Measurements from ENCODE around the gene DDX59.
"Not testable (repeated sequence)": the region's sequence is repeated elsewhere in the genome, so short reads cannot be mapped to it uniquely, and the experiment has no call there.

Gene DDX59

GRCh38 chr1:200670242-200671118 is 773 bp upstream of the DDX59 start:
- DNase-seq = no peak

- DNase-seq = no peak
Observed at GRCh38 chr1:200668514-200669313, 993 bp downstream of the DDX59 start.

DNA sequence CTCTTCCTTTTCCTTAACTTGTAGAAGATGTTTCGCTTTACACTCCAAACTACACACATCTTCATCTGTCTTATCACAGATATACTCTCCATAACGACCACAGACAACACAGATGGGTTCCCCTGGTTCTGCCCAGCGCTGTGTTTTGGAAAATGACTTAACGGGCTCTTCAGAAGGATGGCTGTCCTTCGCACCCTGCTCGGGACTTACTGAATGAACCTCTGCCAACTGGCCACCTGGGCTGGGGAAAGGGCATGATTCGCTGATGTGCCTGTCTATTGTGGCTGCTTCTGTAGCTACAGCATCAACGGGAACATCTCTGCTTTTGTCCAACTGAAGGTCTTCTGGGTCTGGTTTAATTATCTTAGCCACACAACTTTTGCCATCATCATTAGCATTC is 3.4 kb downstream of the DDX59 start:
- no peak for DNase-seq

- no peak for DNase-seq
Observed at GRCh38 chr1:200665861-200666260, 3.8 kb downstream of the DDX59 start.

- DNase-seq = no peak
Observed at GRCh38 chr1:200660719-200661118, 9.0 kb downstream of the DDX59 start.

DNA sequence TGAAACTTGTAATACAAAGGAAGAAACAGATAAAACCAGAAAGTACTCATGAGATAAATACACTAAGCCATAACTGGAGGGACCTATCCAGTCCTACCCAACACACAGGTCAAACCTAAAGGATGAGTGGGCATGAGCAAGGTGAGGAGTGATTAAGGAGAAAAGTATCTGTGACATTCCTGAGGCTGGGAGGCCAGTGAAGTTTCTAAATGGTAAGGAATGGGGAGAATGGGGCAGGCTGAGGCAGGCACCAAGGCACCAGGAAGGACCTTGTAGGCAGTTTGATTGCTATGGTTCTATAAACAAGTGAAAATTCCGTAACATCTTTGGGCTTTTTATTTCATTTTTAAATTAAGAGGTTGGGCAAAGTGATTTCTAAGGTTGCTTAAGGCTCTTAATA is 10.4 kb downstream of the DDX59 start:
- DNase-seq = no peak

- no peak for DNase-seq
Observed at GRCh38 chr1:200658037-200658818, 11.5 kb downstream of the DDX59 start.

- DNase-seq = no peak
Observed at GRCh38 chr1:200654660-200655059, 15.0 kb downstream of the DDX59 start.

DNA sequence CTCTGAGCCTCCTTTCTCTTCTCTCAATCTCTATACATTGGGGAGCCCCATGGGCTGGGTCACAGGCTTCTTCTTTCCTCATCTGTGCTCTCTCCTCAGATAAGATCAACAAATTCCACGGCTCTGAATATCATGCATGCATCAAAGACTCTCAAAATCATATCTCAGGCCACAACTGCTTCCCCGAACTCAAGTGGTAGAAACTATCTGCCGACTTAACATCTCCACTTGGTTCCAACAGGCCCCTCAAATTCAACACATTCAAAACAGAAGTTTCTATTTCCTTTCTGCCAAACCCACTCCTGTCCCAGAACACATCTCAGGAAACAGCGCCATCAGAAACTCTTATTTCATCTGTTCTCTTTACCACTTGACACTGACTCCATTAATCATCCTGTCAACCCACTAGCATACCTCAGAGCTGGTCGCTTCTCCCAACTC is 16.7 kb downstream of the DDX59 start:
- no peak for DNase-seq

- no peak for DNase-seq
Observed at GRCh38 chr1:200652378-200652777, 17.3 kb downstream of the DDX59 start.

GRCh38 chr1:200646515-200646914 is 23.2 kb downstream of the DDX59 start:
- DNase-seq = no peak

- DNase-seq = no peak
Observed at GRCh38 chr1:200644021-200644420, 25.7 kb downstream of the DDX59 start.

DNA sequence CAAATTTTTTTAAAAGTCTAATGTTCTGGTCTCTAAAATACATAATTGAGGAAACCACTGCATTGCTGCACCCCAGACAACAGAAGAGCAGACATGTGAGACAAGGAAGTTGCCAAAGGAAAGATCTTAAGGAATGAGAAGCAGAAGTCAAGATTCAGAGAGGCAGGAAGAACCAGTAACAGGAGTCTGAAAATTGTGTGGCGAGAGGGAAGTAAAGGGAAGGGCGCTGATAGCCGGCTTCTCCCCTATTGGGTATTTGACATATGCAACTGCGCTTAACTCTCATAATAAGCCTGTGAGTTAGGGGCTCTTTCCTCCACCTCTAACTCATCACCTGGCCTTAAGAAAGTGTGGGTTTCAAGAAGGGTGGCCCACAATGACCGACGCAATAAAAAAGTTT is 27.2 kb downstream of the DDX59 start:
- DNase-seq = no peak

DNA sequence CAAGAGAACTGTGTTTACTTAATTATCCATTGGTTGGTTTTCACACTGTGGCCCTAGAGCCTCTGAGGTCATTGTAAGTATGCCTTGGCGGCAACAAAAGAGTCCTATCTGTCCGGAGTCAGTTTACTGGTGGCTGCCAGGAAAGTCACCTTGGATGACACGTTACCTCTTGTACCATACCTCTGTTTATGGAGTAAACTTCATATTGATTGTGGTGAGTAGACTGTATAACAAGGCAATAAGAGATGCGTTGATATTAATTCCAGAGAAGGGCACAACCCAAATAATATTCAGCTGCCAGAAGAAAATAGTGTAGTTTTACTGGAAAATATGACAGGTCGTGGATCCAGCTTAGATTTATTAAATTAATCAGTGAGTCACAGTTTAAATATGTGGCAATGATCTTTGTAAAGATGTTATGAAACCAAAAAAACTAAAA is 28.7 kb downstream of the DDX59 start:
- DNase-seq = no peak

DNA sequence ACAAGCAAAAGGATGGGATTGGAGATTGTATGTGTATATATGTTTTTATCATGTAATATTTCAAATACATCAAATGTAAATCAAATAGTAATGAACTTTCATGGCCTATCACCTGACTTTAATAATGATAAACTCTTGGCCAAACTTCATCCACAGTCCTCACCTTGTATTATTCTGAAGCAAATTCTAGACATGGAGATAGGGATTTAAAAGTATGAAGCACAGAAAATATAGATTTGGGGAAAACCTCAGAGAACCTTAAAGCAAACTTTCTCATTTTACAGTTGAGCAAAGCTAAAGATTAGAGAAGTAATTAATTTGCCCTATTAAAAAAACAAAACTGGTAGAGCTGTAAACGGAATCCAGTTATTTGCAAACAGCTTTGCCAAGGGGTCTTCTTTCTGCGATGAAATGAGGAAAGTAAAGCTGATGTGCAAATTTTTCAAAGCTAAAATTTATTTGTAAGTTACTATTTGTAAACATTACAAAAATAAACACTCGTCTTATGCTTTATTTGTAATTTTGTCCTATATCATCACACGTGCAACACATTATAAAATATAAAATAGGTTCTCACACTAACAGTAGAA is 29.2 kb downstream of the DDX59 start:
- no peak for DNase-seq

- DNase-seq = no peak
Observed at GRCh38 chr1:200638073-200638472, 31.6 kb downstream of the DDX59 start.

DNA sequence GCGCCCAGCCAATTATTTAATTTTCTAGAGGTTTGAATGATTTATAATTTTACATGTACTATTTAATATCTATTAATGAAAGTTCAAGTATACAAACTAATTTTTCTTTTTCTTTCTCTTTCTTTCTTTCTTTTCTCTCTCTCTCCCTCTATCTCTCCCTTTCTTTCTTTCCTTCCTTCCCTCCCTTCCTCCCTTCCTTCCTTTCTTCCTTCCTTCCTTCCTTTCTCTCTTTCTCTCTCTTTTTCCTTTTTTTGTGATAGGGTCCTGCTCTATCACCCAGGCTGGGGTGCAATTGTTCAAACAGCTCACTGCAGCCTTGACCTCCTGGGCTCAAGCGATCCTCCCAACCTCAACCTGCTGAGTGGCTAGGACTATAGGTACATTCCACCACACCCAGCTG is 33.0 kb downstream of the DDX59 start:
- no peak for DNase-seq

DNA sequence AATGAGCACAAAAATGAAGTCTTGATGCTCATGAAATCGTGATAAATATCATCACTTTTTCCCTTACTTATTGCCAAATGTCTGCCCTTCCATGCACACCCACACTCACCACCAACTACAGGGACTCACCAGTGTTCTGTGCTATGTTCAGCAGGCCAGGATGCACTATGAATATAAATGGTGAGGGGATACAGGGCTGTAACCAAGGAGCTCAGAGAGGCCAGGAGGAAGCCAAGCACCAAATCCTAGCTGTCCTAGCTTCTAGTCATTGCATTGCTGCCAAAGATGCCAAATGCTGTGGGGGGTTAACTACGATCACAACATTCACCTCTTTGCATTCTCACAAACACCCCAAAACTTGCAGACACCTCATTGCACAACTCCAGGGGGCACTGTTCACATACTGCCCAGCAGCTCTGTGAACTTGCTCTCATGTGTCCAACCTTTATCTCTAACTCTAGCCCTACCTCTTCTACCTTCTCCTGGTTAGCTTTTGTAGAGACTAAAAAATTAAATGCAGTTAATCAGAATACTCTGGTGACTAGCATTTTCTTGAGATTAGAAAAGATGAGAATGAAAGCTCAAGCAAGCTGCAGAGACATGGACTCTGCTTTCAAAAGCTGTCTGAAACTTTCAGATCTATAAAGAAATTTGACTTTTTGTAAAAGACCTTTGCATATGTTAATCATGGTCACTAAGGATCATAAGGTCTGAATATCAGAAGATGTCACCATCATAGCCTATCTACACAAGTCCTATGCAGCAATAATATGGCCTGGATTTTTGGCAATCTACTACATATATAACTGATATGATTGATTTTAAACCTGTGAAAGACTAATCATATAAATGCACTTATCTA is 35.2 kb downstream of the DDX59 start:
- DNase-seq = no peak

DNA sequence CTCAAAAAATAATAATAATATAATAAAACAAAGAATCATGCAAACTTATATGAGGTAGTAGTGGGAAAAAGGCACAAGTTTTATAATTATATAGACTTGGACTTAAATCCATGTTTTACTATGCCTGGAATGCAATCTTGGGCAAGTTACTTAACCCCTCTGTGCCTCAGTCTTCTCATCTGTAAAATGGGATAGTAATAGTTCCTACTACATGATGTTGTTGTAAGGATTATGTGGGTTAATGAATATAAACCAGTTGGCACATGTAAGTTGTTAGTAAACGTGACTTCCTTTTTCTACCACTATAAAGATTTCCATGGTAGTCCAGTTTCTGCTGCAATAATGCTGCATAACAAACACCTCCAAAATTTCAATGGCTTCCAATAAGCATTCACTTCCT is 38.3 kb downstream of the DDX59 start:
- DNase-seq = no peak

DNA sequence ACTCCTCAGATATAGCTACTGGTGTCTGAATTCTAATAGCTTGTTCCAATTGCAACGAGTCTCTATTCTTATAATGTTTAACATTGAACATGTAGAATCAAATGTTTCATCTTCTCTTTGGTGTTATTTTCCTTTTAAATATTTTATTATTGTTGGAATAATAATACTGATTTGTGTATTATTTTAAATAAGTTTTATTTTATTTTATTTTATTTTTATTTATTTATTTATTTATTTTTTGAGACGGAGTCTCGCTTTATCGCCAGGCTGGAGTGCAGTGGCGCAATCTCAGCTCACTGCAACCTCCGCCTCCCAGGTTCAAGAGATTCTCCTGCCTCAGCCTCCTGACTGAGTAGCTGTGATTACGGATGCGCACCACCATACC is 39.2 kb downstream of the DDX59 start:
- DNase-seq = not testable (repeated sequence)

DNA sequence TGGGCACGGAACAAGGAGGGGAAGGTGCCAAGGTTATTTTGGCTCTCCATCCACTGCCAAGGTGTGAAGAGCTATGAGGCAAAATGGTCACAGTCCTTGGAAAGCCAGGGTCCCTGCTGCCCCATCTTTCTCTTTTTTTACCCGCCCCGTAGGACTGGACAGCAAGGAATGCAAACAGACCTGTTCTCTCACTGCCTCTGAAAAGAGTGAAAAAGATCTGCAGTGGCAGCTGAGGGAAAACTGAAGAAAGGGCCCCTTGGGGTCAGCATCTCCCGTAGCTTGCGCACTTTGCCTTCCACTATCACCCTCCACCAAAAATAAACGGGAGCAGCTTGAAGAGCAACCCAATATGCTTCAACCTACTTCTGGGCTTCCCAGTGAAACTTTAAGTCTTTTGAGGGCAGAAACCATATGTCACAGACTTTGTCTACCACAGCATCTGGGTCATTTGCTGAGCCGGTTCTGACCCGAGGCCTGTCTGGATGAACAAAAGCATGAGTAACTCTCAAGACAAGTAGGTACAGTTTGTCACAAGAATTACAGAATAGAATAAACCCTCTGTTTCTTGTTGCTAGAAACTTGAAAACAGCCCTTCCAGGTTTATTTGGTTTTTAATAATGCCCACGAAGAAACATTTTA is 39.7 kb downstream of the DDX59 start:
- DNase-seq = no peak

Data from NCI-H187 (cell line).